ENCODE measurements around the gene MSRB3.
"Not testable (repeated sequence)": the region's sequence is repeated elsewhere in the genome, so short reads cannot be mapped to it uniquely, and the experiment has no call there.

MSRB3 gene

DNA sequence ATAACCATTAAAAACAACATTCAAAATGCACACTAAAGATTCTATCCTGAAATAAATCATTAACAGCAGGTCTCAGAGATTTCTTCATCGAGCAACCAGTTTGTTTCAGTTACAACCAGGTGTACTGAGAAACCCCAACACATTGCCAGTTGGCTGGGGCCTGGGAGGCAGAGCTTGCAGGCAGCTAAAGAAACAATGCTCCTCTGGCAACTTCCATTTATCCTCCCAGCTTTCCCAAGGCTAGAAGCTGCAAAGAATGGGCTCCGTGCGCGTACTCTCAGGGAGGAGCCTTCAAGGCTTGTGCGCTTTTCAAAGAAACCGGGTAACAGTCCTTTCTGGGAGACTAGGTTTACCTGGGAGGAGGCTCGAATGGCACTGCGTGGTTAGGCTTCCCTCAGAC lies 181.6 kb downstream of the MSRB3 start:
- no peak for DNase-seq

DNA sequence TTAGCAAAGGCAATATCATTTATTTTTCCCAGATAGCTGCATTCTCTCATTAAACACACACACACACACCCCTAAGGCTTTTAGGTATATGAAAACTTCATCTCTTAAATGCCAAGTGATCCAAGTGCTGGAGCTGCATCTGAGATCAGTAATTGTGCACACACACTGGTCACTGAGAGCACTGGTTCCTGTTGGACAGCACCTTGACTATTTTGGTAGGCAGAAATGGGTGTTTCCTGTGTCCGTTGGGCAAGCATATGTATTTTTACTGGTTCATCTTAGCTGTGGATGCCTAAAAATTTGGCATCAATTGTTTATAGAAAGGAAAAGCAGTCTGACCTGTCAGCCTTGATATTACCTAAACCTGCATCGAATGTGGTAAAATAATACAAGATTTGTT lies 182.5 kb downstream of the MSRB3 start:
- DNase-seq: no peak

- DNase-seq: no peak
These were observed 184.0 kb downstream of the MSRB3 start for GRCh38 chr12:65462484-65462883.

DNA sequence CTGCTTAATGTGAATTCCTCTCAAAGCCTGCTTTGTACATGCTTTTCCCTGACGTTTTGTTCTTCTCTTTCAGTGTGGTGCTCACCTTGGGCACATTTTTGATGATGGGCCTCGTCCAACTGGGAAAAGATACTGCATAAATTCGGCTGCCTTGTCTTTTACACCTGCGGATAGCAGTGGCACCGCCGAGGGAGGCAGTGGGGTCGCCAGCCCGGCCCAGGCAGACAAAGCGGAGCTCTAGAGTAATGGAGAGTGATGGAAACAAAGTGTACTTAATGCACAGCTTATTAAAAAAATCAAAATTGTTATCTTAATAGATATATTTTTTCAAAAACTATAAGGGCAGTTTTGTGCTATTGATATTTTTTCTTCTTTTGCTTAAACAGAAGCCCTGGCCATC lies 184.6 kb downstream of the MSRB3 start:
- DNase-seq: no peak

DNA sequence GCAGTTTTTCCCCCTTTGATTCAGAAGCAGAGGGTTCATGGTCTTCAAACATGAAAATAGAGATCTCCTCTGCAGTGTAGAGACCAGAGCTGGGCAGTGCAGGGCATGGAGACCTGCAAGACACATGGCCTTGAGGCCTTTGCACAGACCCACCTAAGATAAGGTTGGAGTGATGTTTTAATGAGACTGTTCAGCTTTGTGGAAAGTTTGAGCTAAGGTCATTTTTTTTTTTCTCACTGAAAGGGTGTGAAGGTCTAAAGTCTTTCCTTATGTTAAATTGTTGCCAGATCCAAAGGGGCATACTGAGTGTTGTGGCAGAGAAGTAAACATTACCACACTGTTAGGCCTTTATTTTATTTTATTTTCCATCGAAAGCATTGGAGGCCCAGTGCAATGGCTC lies 185.1 kb downstream of the MSRB3 start:
- DNase-seq: no peak

DNA sequence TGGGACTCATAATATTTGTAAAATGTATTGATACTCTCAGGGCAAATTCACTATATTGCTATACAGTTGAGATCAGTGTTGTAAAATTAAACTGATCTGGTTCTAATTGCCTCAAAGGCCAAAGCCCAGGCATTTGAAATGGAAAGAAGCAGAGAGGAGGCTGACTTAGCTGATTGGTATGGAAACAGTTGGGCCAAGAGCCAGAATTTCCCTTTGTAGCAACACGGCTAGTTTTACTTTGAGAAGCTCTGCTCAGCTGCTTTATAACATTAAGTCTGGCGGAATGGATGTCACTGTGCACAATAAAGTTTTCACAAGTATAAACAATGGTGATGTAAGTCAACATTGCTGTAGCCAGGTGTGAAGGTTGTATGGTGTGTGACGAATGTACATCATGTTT lies 186.4 kb downstream of the MSRB3 start:
- no peak for DNase-seq

DNA sequence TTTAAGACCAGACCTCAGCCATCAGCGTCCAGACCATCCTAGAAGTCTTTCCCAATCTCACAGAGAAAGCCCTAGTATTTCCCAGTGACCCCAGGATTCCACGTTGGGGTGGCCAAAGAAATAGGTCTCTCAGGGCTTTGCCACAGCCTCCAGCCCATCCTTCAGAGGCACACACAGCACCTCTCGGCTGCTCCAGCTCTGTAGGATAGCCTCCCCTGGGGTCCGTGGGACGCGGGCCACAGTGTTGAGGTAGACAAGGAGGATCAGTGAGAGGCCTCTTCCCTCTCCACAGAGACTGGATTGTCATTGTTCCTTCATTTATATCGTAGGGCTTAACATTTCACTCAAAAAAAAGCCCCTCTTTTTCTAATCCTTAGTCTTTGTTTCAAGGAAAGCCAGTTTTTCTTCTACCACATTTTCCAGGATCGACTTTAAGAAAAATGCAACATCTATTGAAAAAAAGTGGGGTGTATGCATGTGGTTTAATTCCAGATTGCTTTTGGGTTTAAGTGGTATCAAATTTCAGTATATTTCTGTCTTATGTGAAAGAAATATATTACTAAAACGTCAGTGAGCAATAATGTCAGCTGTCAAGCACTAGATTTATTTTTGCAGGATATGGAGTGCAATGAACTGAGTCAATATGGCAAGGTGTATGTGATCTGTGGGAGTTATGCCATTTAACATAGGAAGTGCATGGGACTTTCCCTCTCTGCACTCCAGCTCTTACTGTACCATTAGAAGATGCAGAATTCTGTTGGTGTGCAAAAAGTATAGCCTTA lies 187.5 kb downstream of the MSRB3 start:
- no peak for DNase-seq

GRCh38 chr12:65466911-65467310 lies 188.4 kb downstream of the MSRB3 start:
- DNase-seq: no peak

DNA sequence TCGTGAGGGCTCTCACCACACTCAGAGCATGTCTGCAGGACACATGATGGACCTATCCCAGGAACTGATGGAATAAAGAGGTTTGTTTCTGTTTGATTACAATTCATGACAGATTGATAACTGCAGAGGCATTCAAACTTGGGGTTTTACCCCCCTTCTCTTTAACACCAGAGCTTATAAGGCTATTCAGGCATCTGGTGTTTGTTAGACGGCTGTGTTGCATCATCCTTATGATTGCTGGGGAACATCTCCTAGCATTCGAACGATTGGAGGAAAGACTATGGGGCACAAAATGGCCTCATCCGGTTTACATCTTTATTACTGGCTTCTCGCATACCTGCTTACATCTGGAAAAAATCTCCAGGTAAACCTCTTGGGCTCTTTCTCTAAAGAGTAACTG lies 191.8 kb downstream of the MSRB3 start:
- DNase-seq: no peak

DNA sequence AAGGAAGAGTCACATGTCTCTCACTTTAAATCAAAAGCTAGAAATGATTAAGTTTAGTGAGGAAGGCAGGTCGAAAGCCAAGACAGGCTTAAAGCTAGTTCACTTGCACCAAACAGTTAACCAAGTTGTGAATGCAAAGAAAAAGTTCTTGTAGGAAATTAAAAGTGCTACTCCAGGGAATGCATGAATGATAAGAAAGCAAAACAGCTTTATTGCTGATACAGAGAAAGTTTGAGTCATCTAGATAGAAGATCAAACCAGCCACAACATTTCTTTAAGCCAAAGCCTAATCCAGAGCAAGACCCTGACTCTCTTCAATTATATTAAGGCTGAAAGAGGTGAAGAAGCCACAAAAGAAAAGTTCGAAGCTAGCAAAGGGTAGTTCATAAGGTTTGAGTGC lies 193.6 kb downstream of the MSRB3 start:
- no peak for DNase-seq

DNA sequence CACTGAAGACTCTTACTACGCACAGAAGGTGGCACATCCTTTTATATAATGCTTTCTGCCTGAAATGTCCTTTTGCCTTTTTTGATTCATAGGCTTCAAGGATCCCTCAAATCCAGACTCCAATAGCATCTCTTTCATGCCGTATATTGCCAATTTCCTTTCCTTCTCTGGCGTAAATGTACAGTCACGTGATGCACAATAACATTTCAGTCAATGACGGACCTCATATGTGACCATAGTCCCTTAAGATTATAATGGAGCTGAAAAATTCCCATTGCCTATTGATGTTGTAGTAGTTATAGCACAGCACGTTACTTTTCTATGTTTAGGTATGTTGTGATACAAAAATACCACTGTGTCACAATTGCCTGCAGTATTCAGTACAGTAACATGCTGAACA lies 196.3 kb downstream of the MSRB3 start:
- no peak for DNase-seq

DNA sequence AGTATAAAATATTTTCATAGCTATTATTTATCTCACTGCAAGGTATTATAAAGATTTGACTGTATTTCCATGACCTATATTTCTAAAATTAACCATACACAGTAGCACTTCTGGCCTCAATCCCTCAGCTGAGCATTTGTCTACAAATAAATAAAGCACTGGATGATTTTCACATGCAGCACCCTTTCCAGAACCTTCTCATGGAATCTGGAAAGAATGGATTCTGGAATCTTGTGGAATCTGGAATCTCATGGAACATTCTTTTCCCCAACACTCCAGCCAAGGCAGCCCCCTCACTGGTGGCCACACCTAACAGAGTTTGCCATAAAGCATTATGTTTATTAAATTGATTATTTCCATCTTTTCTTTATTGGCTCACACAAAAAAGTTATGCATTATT lies 199.2 kb downstream of the MSRB3 start:
- no peak for DNase-seq

DNA sequence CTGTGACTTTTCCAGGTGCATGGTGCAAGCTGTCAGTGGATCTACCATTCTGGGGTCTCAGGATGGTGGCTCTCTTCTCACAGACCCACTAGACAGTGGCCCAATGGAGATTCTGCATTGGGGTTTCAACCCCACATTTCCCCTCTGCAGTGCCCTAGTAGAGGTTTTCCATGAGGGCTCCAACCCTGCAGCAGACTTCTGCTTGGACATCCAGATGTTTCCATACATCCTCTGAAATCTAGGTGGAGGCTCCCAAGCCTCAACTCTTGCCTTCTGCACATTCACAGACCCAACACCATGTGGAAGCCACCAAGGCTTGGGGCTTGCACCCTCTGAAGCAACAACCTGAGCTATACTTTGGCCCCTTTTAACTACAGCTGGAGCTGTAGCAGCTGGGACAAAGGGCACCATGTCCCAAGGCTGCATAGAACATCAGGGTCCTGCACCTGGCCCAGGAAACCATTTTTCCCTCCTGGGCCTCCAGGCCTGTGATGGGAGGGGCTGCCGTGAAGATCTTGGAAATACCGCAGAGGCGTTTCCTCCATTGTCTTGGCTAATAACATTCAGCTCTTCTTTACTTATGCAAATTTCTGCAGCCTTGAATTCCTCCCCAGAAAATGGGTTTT lies 205.5 kb downstream of the MSRB3 start:
- DNase-seq: not testable (repeated sequence)

DNA sequence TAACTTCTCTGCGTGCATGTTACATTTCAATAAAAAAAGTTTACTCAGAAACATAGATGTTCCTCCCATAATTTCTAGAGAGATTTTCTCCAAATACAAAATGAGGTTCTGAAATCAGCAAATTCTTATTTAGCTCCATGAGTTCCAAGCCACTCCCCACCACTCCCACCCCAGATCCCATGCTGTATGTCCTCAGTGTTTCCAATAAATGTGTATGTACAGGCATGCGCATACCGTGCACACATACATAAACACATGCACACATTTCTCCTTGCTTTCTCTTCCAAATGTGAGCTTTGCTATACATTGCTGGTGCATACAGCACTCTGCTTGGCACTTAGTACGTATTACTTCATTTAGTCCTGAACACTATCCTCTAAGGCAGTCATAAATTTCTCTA lies 209.7 kb downstream of the MSRB3 start:
- DNase-seq: no peak

GRCh38 chr12:65490250-65490649 lies 211.8 kb downstream of the MSRB3 start:
- DNase-seq: no peak

GRCh38 chr12:65492998-65493912 lies 214.8 kb downstream of the MSRB3 start:
- peak; percentile 32 for DNase-seq

GRCh38 chr12:65493913-65494245 lies 215.4 kb downstream of the MSRB3 start:
- DNase-seq: no peak

DNA sequence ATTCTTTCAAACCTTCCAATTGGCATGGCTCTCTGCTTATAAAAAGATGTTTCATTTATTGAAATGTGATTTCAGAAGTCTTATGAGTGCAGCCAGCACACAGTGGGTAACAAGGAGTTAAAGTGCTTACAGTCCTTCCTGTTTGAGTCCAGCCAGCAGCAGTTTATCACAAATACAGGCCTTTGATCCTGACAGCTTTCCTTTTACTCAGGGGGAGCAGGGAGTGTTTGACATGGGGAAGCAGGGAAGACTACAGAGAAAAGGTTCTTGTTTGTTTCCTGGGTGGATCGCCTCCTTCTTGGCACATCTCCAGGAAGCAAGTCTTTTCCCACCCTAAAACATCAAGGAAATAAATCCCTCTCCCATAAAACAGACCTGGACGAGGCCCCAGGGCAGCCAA lies 216.1 kb downstream of the MSRB3 start:
- no peak for DNase-seq

DNA sequence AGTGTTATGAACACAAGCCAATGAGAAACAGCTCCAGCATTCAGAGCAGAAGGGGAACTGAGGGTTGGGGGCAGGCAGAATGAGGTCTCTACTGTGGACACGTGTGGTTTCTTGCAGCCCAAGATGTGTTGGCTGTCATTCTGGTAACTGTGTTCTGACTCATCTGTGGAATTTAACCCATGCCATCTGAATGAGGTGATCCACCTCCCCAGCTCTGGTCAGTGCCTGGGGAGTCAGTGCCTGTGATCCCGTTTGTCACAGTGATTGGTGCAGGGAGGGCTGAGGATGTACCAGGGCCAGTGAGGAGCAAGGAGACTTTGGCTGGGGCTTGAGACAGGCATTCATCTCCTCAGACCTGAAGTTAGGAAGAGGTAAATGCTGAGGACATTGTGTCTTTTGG lies 216.8 kb downstream of the MSRB3 start:
- DNase-seq: no peak

GRCh38 chr12:65496617-65497016 lies 218.1 kb downstream of the MSRB3 start:
- peak; percentile 73 for DNase-seq

DNA sequence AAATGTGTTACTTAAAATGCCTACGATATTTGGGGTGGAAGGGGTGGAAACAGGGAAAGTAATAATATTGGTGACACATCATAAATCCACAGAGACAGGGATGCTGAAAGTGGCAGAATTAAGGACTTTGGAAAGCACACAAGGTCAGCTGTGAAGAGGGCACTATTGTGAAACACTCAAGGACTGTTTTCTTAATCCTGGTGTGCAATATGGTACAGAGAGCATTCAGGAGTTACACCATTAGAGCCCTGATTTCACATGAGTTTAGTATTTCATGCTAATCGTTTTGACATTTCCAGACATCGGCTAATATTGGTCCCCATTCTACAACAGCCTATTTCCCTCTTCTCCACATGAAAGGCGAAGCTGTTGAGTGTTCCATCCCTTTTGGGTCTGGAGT lies 219.2 kb downstream of the MSRB3 start:
- no peak for DNase-seq

DNA sequence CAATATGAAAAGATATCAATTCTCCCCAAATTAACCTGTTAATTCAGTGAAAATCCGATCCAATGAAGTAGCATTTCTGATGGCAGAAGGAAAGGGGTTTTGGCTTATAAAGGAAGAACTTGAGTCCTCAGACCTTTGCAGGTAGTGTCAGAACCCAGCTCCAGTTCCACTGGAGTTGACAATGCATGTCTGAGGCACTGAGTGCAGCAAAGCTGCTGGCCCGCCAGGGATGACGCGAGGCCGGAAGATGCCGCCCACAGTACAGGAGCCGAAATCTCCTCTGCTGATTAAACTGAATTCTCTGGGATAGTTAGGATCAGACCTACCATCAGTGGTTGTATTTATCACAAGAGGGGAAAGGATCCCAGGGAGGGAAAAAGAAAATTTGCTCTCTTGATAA lies 220.7 kb downstream of the MSRB3 start:
- no peak for DNase-seq

GRCh38 chr12:65500091-65500900 lies 221.8 kb downstream of the MSRB3 start:
- no peak for DNase-seq

All from GF-D8 (cell line).